Neural cell (in vitro differentiated cells): ENCODE results near the gene XCR1. TPM values are rescaled to one million over a fixed set of nuclear protein-coding genes. Genes with fewer than 3 reads are reported as not detected.

Experiments
- H2AFZ ChIP-seq: fragments of 200-600, 300-800 bp; sonication (generic), shearing (Covaris generic); 2 replicates; pipeline ENCODE4 v1.6.0; 2014; ENCODE audit warnings: low read depth, mild to moderate bottlenecking, antibody characterized with exemption, low read length, moderate library complexity
- H3F3A ChIP-seq: fragments of 200-600 bp; shearing (Covaris generic); 2 replicates; pipeline ENCODE4 v1.6.1; 2016; ENCODE audit warnings: mild to moderate bottlenecking, moderate library complexity, mixed read lengths, antibody characterized with exemption, low read length; ENCODE audit not compliant: insufficient read depth, poor library complexity, severe bottlenecking
- H3K27ac ChIP-seq: fragments of 200-600, 300-800 bp; sonication (generic), shearing (Covaris generic); 2 replicates; pipeline ENCODE4 v1.5.1; 2014; ENCODE audit warnings: mild to moderate bottlenecking, low read length, moderate library complexity
- H3K27me3 ChIP-seq: fragments of 300-800, 200-600 bp; sonication (generic), shearing (Covaris generic); 2 replicates; pipeline ENCODE4 v1.6.0; 2014; ENCODE audit warnings: mild to moderate bottlenecking, low read depth, low read length, moderate library complexity; ENCODE audit not compliant: insufficient read depth
- H3K36me3 ChIP-seq: fragments of 300-800, 200-600 bp; sonication (generic), shearing (Covaris generic); 2 replicates; pipeline ENCODE4 v1.5.1; 2014; ENCODE audit warnings: mild to moderate bottlenecking, antibody characterized with exemption, low read length, moderate library complexity; ENCODE audit not compliant: insufficient read depth
- H3K4me2 ChIP-seq: fragments of 300-800, 200-600 bp; sonication (generic), shearing (Covaris generic); 2 replicates; pipeline ENCODE4 v1.6.0; 2014; ENCODE audit warnings: mild to moderate bottlenecking, low read length
- H3K4me3 ChIP-seq: fragments of 300-800, 200-600 bp; sonication (generic), shearing (Covaris generic); 2 replicates; pipeline ENCODE4 v1.5.1; 2014; ENCODE audit warnings: mild to moderate bottlenecking, low read length, moderate library complexity
- H3K79me2 ChIP-seq: fragments of 200-600 bp; shearing (Covaris generic); replicated peaks from 2 replicates; pipeline ENCODE4 v1.6.0; 2014; ENCODE audit warnings: mild to moderate bottlenecking, low read length, moderate library complexity; ENCODE audit not compliant: insufficient read depth
- H3K9ac ChIP-seq: fragments of 300-800, 200-600 bp; sonication (generic), shearing (Covaris generic); 2 replicates; pipeline ENCODE4 v1.6.1; 2016; ENCODE audit warnings: mild to moderate bottlenecking, low read length, mixed read lengths
- H3K9me2 ChIP-seq: fragments of 200-600 bp; shearing (Covaris generic); 2 replicates; pipeline ENCODE4 v1.6.1; 2016; ENCODE audit warnings: mild to moderate bottlenecking, low read length, mixed read lengths; ENCODE audit not compliant: insufficient read depth
- H3K9me3 ChIP-seq: fragments of 200-600, 300-800 bp; sonication (generic), shearing (Covaris generic); 2 replicates; pipeline ENCODE4 v1.6.1; 2016; ENCODE audit warnings: mild to moderate bottlenecking, mixed run types, low read length, moderate library complexity, mixed read lengths
- H4K20me1 ChIP-seq: fragments of 200-600 bp; shearing (Covaris generic); 2 replicates; pipeline ENCODE4 v1.6.1; 2016; ENCODE audit warnings: mild to moderate bottlenecking, mixed run types; ENCODE audit not compliant: insufficient read depth
- EP300 ChIP-seq: fragments of 450-650 bp; conservative IDR thresholded peaks from 2 replicates; pipeline ENCODE4 v1.6.1; 2014; ENCODE audit warnings: antibody characterized with exemption, mild to moderate bottlenecking, moderate library complexity; ENCODE audit not compliant: poor library complexity, severe bottlenecking
- EZH2 ChIP-seq: fragments of 200-600, 300-800 bp; shearing (Covaris generic), sonication (generic); IDR thresholded peaks from 2 replicates; pipeline ENCODE4 v1.6.1; 2014; ENCODE audit warnings: antibody characterized with exemption, low read length, borderline replicate concordance, mild to moderate bottlenecking; ENCODE audit not compliant: insufficient read depth, poor library complexity, severe bottlenecking
- MXI1 ChIP-seq: fragments of 450-650 bp; conservative IDR thresholded peaks from 2 replicates; pipeline ENCODE4 v1.6.1; 2014; ENCODE audit warnings: antibody characterized with exemption, mild to moderate bottlenecking; ENCODE audit not compliant: poor library complexity, severe bottlenecking
- POLR2AphosphoS5 ChIP-seq: IDR thresholded peaks from 2 replicates; pipeline ENCODE4 v1.6.1; 2012
- RAD21 ChIP-seq: fragments of 450-650 bp; conservative IDR thresholded peaks from 2 replicates; pipeline ENCODE4 v1.6.1; 2014; ENCODE audit warnings: antibody characterized with exemption, mild to moderate bottlenecking, moderate library complexity
- SMC3 ChIP-seq: fragments of 450-650 bp; conservative IDR thresholded peaks from 2 replicates; pipeline ENCODE4 v1.6.1; 2014; ENCODE audit warnings: antibody characterized with exemption, mild to moderate bottlenecking, moderate library complexity; ENCODE audit not compliant: poor library complexity
- TAF1 ChIP-seq: IDR thresholded peaks from 2 replicates; pipeline ENCODE4 v1.6.1; 2012; ENCODE audit warnings: low read depth
- polyA plus RNA-seq: library from polyadenylated mRNA; depleted of rRNA; stranded (reverse); fragments of >200 nt; gene quantifications from 2 replicates; pipeline ENCODE4 v1.2.3, GENCODE V29; 2014
- TF ChIP-seq, protein P1 (sequence below): fragments of 450-650 bp; IDR thresholded peaks from 2 replicates; pipeline ENCODE4 v1.5.1; 2014; ENCODE audit warnings: antibody characterized with exemption, mild to moderate bottlenecking, moderate library complexity; ENCODE audit not compliant: poor library complexity, severe bottlenecking
- TF ChIP-seq, protein P2 (sequence below): IDR thresholded peaks from 2 replicates; pipeline ENCODE4 v1.6.1; 2012; ENCODE audit warnings: borderline replicate concordance

XCR1 gene
- polyA plus RNA-seq, 1 donor from 2014 or later: not detected

DNA sequence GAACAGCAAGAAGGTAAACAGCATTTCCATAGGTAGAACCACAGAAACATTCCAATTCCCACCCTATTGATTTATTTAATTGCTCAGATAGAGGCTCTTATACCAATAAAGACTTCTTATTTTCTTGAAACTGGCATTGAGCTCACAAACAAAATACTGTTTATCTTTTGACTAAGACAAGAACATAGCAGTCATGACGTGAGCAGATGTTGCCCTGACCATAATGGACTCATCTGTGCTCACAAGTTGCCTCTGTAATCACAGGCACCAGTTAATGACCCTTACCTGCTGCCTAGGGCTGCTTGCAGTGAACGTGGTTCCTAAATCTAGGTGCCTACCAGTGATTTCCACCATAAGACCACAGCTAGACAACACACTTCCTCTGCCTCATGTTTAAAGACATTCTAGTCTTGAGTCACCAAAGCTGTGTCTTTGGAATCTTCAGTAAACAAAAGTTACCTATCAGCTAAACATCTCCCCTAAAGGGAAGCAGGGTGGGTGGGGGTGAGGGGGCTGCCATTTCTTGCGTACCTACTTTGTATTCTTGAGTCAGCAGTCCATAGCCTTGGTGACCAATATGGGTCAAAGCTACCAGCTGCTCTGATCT is 33.8 kb downstream of the XCR1 start:
- H3K9me2 ChIP-seq: no peaks in the 10 kb centered on the region
- H3K36me3 ChIP-seq: no peaks in the 10 kb centered on the region
- no peak overlapping the region for H3K9ac ChIP-seq
- TF ChIP-seq MXI1: no peak
- TF ChIP-seq, protein P1, sequence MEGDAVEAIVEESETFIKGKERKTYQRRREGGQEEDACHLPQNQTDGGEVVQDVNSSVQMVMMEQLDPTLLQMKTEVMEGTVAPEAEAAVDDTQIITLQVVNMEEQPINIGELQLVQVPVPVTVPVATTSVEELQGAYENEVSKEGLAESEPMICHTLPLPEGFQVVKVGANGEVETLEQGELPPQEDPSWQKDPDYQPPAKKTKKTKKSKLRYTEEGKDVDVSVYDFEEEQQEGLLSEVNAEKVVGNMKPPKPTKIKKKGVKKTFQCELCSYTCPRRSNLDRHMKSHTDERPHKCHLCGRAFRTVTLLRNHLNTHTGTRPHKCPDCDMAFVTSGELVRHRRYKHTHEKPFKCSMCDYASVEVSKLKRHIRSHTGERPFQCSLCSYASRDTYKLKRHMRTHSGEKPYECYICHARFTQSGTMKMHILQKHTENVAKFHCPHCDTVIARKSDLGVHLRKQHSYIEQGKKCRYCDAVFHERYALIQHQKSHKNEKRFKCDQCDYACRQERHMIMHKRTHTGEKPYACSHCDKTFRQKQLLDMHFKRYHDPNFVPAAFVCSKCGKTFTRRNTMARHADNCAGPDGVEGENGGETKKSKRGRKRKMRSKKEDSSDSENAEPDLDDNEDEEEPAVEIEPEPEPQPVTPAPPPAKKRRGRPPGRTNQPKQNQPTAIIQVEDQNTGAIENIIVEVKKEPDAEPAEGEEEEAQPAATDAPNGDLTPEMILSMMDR: no peak
- TF ChIP-seq RAD21: no peak
- TF ChIP-seq EP300: no peak
- no peak for TF ChIP-seq TAF1
- no peak for TF ChIP-seq POLR2AphosphoS5
- TF ChIP-seq, protein P2, sequence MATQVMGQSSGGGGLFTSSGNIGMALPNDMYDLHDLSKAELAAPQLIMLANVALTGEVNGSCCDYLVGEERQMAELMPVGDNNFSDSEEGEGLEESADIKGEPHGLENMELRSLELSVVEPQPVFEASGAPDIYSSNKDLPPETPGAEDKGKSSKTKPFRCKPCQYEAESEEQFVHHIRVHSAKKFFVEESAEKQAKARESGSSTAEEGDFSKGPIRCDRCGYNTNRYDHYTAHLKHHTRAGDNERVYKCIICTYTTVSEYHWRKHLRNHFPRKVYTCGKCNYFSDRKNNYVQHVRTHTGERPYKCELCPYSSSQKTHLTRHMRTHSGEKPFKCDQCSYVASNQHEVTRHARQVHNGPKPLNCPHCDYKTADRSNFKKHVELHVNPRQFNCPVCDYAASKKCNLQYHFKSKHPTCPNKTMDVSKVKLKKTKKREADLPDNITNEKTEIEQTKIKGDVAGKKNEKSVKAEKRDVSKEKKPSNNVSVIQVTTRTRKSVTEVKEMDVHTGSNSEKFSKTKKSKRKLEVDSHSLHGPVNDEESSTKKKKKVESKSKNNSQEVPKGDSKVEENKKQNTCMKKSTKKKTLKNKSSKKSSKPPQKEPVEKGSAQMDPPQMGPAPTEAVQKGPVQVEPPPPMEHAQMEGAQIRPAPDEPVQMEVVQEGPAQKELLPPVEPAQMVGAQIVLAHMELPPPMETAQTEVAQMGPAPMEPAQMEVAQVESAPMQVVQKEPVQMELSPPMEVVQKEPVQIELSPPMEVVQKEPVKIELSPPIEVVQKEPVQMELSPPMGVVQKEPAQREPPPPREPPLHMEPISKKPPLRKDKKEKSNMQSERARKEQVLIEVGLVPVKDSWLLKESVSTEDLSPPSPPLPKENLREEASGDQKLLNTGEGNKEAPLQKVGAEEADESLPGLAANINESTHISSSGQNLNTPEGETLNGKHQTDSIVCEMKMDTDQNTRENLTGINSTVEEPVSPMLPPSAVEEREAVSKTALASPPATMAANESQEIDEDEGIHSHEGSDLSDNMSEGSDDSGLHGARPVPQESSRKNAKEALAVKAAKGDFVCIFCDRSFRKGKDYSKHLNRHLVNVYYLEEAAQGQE: no peak
- no peak for TF ChIP-seq EZH2
- TF ChIP-seq SMC3: no peak
- no peak overlapping the region for H2AFZ ChIP-seq
- H3K4me2 ChIP-seq: no peak overlapping the region
- no peaks in the 10 kb centered on the region for H3K27me3 ChIP-seq
- no peaks in the 10 kb centered on the region for H4K20me1 ChIP-seq
- no peak overlapping the region for H3K4me3 ChIP-seq
- H3K9me3 ChIP-seq: no peaks in the 10 kb centered on the region
- H3K79me2 ChIP-seq: no peaks in the 10 kb centered on the region
- no peak overlapping the region for H3K27ac ChIP-seq
- no peaks in the 10 kb centered on the region for H3F3A ChIP-seq

DNA sequence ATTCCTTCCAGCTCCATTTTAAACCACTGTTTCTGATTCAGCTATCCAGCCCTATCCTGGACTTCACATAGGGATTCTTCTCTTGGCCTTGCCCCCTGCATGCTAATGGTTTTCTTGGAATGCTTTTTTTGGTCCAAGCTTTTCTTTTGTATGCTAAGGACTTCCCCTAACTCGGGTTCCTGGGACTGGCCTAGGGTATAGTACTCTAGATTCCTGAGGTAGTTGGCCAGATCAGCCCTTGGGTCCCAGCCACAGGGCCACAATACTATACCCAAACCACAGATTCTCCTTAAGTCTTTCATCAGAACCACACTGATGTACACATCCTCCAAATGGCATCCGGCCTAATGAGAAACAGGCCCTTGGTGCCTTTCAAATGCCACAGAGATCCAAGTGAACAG is 34.5 kb downstream of the XCR1 start:
- no peaks in the 10 kb centered on the region for H3K79me2 ChIP-seq
- H2AFZ ChIP-seq: no peak overlapping the region
- H3K9ac ChIP-seq: no peak overlapping the region
- H4K20me1 ChIP-seq: no peaks in the 10 kb centered on the region
- H3K36me3 ChIP-seq: no peaks in the 10 kb centered on the region
- TF ChIP-seq SMC3 (no peak), POLR2AphosphoS5 (no peak), RAD21 (no peak), MXI1 (no peak), EZH2 (no peak), EP300 (no peak), TAF1 (no peak)
- TF ChIP-seq, protein P2: no peak
- TF ChIP-seq, protein P1: no peak
- H3K4me2 ChIP-seq: no peak overlapping the region
- H3K9me2 ChIP-seq: no peaks in the 10 kb centered on the region
- H3K4me3 ChIP-seq: no peak overlapping the region
- no peaks in the 10 kb centered on the region for H3K9me3 ChIP-seq
- no peaks in the 10 kb centered on the region for H3F3A ChIP-seq
- H3K27me3 ChIP-seq: no peaks in the 10 kb centered on the region
- no peak overlapping the region for H3K27ac ChIP-seq
